HG03139 (cell line): ENCODE data around the gene ALDH1A2.
"Not testable (repeated sequence)": the region's sequence is repeated elsewhere in the genome, so short reads cannot be mapped to it uniquely, and the experiment has no call there.

ENCODE experiments used
- ATAC-seq: cut with Tn5 transposase; IDR thresholded peaks from one replicate; pipeline ENCODE4 v1.9.1; 2021; ENCODE audit not compliant: unreplicated experiment

Gene ALDH1A2

GRCh38 chr15:58069008-58069407, 3.5 kb upstream of the ALDH1A2 start:
- ATAC-seq, result no peak

GRCh38 chr15:58066042-58066867, 744 bp upstream of the ALDH1A2 start:
- ATAC-seq, result peak; percentile 58

- no peak for ATAC-seq
These were observed 499 bp downstream of the ALDH1A2 start for GRCh38 chr15:58064980-58065444.

GRCh38 chr15:58064082-58064979, 1.2 kb downstream of the ALDH1A2 start:
- ATAC-seq, result no peak

- no peak for ATAC-seq
These were observed 1.9 kb downstream of the ALDH1A2 start for GRCh38 chr15:58063614-58064013.

GRCh38 chr15:58062983-58063382, 2.5 kb downstream of the ALDH1A2 start:
- ATAC-seq, result no peak

- no peak for ATAC-seq
These were observed 3.3 kb downstream of the ALDH1A2 start for GRCh38 chr15:58062175-58062574.

- no peak for ATAC-seq
These were observed 4.9 kb downstream of the ALDH1A2 start for GRCh38 chr15:58060575-58060974.

- ATAC-seq, result no peak
These were observed 6.8 kb downstream of the ALDH1A2 start for GRCh38 chr15:58058729-58059128.

GRCh38 chr15:58058073-58058472, 7.4 kb downstream of the ALDH1A2 start:
- no peak for ATAC-seq

- no peak for ATAC-seq
These were observed 8.0 kb downstream of the ALDH1A2 start for GRCh38 chr15:58057559-58057958.

- no peak for ATAC-seq
These were observed 9.5 kb downstream of the ALDH1A2 start for GRCh38 chr15:58056015-58056414.

- ATAC-seq, result no peak
These were observed 12.0 kb downstream of the ALDH1A2 start for GRCh38 chr15:58053315-58054153.

GRCh38 chr15:58052334-58052733, 13.2 kb downstream of the ALDH1A2 start:
- no peak for ATAC-seq

GRCh38 chr15:58049520-58050227, 15.8 kb downstream of the ALDH1A2 start:
- no peak for ATAC-seq

- ATAC-seq, result no peak
These were observed 17.2 kb downstream of the ALDH1A2 start for GRCh38 chr15:58048261-58048660.

- no peak for ATAC-seq
These were observed 18.4 kb downstream of the ALDH1A2 start for GRCh38 chr15:58047149-58047548.

GRCh38 chr15:58046467-58046866, 19.0 kb downstream of the ALDH1A2 start:
- no peak for ATAC-seq

- ATAC-seq, result not testable (repeated sequence)
These were observed 20.1 kb downstream of the ALDH1A2 start for GRCh38 chr15:58045376-58045775.

- ATAC-seq, result no peak
These were observed 21.0 kb downstream of the ALDH1A2 start for GRCh38 chr15:58044551-58044950.
